ENCODE measurements around the gene MYO1B.

Gene MYO1B

GRCh38 chr2:191245046-191245868 lies at the start of gene MYO1B:
TSS of gene MYO1B (plus strand) at chr2:191245404. CDS start at chr2:191276896, 31,492 bp downstream.
- peak; percentile 40 for DNase-seq

GRCh38 chr2:191197096-191197495 lies 48.1 kb upstream of the MYO1B start:
- DNase-seq: no peak

DNA sequence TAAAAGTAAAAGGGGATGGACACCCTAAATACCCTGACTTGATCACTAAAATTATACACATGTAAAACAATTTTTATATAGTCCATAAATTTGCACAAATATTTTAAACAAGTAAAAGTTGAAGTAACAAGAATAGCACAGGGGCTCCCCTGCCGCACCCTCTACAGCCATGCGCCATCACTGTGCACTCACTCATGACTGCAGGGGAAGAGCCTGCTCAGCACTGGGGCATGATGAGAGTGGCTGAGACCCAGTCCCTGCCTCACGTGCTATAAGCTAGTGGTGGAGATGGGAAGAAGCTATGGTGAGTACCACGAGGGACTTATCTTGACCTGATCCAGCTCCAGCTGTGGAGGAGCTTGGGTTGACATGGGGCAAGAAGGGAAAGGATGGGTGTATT lies 46.9 kb upstream of the MYO1B start:
- no peak for DNase-seq

DNA sequence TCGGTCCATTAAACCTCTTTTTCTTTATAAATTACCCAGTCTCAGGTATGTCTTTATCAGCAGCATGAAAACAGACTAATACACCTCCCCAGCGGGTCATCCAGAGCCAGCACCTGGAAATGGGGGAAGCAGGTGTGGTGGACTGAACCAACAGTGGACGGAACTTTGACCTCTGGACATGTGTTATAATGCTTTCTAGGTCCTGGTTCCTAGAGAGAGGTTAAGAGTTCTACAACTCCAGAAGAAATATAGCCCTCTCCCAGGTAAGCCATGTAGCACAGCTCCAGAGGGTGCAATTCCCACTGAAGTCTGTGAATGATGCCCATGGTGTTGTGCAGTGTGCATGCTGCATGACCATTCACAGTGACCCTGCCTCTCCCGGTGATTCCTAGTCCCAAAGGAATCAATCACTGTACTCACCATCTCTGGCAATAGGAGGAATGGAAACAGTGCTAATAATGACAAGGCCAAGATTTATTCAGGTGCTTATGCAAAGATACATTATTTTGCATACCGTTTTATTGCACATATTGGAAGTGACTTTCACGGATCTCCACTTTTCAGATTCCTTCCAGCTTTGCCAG lies 45.2 kb upstream of the MYO1B start:
- no peak for DNase-seq

- DNase-seq: no peak
These were observed 44.3 kb upstream of the MYO1B start for GRCh38 chr2:191200910-191201309.

GRCh38 chr2:191202209-191202721 lies 42.9 kb upstream of the MYO1B start:
- peak; percentile 28 for DNase-seq

DNA sequence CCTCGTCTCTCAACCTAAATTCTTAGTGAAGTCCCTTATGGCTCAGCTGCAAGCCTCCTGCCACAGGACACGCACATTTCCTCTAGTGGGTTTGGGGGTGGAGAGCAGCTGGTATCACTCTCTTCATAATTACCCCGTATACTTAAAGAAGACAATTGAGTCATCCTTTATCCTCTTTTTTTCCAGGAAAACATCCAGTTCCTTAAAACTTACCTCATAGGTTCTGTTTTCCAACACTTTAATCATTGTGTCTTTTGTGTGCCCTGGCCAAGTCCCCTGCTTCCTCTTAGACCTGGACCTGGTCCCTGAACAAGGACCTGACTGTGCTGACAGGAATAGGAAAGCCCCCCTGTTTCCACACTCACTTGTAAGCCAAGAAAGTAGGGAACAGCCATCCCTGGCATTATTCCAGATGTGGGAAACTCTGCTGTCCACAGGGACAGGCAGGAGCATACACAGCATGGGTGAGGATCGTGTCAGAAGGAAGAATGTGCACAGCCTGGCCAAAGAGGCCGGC lies 42.3 kb upstream of the MYO1B start:
- DNase-seq: peak; percentile 34

DNA sequence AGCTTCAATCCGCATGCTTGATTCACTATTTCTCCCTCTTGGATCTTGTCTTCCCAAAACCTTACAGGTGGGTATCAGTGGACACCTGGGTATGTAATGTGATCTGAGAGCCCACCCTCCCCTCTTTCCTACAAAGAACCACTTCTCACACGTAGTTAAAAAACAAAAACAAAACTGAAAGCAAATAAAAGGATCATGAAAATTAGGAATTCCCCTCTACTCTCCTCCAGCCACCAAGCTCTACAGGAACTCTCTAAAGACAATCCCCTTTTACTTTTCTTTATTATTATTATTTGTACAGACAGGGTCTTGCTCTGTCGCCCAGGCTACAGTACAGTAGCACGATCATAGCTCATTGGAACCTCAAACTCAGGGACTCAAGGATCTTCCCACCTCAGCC lies 40.8 kb upstream of the MYO1B start:
- peak; percentile 52 for DNase-seq

- peak; percentile 67 for DNase-seq
These were observed 38.4 kb upstream of the MYO1B start for GRCh38 chr2:191206613-191207471.

GRCh38 chr2:191209340-191209739 lies 35.9 kb upstream of the MYO1B start:
- DNase-seq: no peak

GRCh38 chr2:191212119-191212518 lies 33.1 kb upstream of the MYO1B start:
- no peak for DNase-seq

GRCh38 chr2:191213333-191213732 lies 31.9 kb upstream of the MYO1B start:
- no peak for DNase-seq

- no peak for DNase-seq
These were observed 30.0 kb upstream of the MYO1B start for GRCh38 chr2:191215230-191215629.

DNA sequence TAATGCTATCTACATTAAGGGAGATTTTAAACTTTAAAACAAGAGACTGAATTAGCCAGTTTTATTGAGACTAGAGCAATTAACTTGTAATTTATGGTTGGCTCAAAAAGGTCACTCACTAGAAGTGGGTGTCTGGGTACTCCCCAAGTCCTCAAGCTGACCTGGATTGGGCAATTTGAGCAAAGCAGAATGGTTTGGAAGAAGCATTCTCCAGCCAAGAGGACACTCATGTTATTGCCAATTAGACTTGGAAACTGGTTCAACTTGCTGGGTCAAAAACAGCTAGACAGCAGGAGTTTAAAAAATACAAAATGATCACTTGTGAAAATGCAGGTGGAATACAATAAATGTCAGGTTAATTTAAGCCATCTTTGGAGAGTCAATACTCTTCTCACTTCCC lies 29.5 kb upstream of the MYO1B start:
- DNase-seq: no peak

GRCh38 chr2:191217580-191217979 lies 27.6 kb upstream of the MYO1B start:
- no peak for DNase-seq

DNA sequence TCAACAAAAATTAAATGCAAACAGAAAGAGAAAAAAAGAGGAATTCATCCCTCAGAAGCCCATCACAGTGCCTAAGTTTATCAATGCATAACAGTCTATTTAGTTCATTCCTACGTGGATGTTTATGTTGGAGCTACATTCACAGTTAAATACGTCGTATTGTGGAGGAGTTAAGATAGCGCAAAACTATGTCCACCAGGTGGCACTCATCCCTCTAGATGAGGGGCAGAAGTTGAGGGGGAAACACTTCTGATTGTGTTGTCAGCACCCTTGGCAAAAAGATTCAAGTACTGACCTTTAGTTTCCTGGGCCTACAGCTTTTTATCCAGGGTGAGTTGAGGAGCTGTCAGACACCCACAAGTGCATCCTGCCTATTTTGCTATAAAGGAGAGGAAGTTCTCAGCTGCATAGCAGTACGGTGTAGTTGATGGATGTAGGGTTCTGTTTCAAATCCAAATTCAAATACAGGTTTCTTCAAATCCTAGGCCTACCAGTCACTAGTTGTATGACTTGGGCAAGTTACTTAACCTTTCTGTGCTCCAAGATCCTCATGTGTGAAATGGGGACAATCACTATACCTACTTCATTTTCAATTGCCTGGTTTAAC lies 26.8 kb upstream of the MYO1B start:
- peak; percentile 47 for DNase-seq

- DNase-seq: no peak
These were observed 24.5 kb upstream of the MYO1B start for GRCh38 chr2:191220671-191221070.

DNA sequence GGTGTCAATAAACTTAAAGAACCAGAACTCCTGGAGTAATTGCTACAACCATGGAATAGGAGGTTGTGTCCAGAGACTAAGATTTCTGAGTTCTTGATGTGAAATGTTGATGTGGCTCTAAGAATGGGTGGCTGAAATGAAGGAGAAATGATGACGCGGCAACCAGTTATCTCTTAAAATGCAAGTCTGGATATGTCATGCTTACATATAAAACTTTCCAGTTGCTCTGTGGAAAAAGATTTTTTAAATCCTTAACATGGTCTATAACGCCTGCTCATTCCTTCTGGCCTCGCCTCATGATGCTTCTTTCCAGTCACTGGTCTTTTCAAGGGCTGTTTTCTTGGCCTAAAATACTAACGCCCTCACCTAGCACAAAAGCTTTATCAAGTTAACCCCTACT lies 23.5 kb upstream of the MYO1B start:
- no peak for DNase-seq

- DNase-seq: no peak
These were observed 22.7 kb upstream of the MYO1B start for GRCh38 chr2:191222507-191222906.

GRCh38 chr2:191222952-191223351 lies 22.3 kb upstream of the MYO1B start:
- DNase-seq: no peak

DNA sequence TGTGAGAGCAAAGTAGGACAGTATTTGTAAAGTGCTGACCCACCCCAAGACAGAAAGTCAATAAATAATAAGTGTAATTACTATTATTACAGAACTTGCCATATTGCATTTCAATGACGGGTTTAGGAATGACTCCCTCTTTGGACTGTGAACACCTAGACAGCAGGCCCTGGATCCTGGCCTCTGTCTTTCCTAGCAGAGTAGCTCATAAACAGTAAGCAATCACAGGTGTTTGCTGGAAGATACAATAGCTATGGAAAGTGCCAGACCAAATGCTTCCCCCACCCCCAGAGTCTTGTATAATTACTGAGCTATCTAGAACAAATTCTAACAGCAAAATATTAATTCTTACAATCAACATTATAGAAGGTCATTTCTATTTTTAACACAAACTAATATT lies 20.1 kb upstream of the MYO1B start:
- DNase-seq: no peak

DNA sequence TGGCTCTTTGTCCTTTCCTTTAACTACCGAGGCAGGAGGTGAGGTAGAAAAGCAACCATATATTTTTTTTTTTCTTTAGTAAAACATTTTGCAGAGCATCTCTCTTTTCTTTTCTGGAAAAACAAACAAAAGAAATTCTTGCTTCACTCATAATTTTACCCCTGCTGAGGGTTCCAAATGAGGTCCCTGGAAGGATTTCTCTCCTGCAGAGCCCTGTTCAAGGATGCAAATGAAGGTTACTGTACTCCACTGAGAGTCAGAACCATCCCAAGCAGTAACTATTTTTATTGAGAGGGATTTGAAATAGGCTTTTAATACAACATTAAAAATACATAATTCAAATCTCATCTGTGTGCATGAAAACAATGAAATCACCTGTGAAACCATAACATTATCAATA lies 19.5 kb upstream of the MYO1B start:
- DNase-seq: no peak

DNA sequence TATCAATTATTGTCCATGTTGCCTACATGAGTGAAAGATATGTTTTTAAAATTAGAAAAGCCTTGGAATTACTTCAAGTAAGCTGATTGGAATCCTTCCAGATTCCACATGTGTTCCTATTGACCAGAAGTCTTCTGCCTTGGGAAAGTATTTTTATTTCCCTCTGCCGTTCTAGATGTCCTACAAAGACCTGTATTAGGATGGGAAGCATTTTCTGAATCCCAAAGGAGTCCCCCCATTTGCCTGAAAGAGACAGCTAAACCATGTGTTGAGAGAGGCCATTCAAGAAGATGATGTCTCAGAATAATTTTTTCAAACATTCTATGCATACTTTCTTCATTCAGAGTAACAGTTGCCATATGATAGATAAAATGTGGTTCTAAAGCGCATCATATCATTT lies 19.0 kb upstream of the MYO1B start:
- DNase-seq: no peak
